Mesothelial cell of epicardium (in vitro differentiated cells): ENCODE measurements around the gene EXOC3L2. TPM values are rescaled to one million over a fixed set of nuclear protein-coding genes. Genes with fewer than 3 reads are reported as not detected.

ENCODE experiments used
- DNase-seq, 2 experiments: peaks; one replicate each; pipeline ENCODE4 v3.0.0; 2021; ENCODE audit warnings: low spot score in 2 of 2; ENCODE audit not compliant: unreplicated experiment in 2 of 2
- H3K27ac Mint-ChIP-seq: 2 replicates; pipeline ENCODE4 v1.8.0; 2021; ENCODE audit warnings: mixed read lengths
- H3K27me3 Mint-ChIP-seq: 2 replicates; pipeline ENCODE4 v1.8.0; 2021; ENCODE audit warnings: low read depth, mixed read lengths
- H3K36me3 Mint-ChIP-seq: 2 replicates; pipeline ENCODE4 v1.8.0; 2021; ENCODE audit warnings: mixed read lengths
- H3K4me1 Mint-ChIP-seq: 2 replicates; pipeline ENCODE4 v1.8.0; 2021; ENCODE audit warnings: mixed read lengths
- H3K4me3 Mint-ChIP-seq: 2 replicates; pipeline ENCODE4 v1.8.0; 2021; ENCODE audit warnings: mild to moderate bottlenecking, moderate library complexity, mixed read lengths
- H3K9me3 Mint-ChIP-seq: 2 replicates; pipeline ENCODE4 v1.8.0; 2021; ENCODE audit warnings: mixed read lengths
- total RNA-seq: library from RNA; stranded (reverse); gene quantifications from 3 replicates; pipeline ENCODE4 v1.2.1, GENCODE V29; 2021
- TF ChIP-seq, protein P1 (sequence below): fragments of 200-600 bp; sonication (generic); IDR thresholded peaks from one replicate; pipeline ENCODE4 v1.5.0; 2021; ENCODE audit warnings: antibody characterized with exemption; ENCODE audit not compliant: unreplicated experiment

The EXOC3L2 gene
- total RNA-seq, 1 donor from 2014 or later, result 1.6 TPM

DNA sequence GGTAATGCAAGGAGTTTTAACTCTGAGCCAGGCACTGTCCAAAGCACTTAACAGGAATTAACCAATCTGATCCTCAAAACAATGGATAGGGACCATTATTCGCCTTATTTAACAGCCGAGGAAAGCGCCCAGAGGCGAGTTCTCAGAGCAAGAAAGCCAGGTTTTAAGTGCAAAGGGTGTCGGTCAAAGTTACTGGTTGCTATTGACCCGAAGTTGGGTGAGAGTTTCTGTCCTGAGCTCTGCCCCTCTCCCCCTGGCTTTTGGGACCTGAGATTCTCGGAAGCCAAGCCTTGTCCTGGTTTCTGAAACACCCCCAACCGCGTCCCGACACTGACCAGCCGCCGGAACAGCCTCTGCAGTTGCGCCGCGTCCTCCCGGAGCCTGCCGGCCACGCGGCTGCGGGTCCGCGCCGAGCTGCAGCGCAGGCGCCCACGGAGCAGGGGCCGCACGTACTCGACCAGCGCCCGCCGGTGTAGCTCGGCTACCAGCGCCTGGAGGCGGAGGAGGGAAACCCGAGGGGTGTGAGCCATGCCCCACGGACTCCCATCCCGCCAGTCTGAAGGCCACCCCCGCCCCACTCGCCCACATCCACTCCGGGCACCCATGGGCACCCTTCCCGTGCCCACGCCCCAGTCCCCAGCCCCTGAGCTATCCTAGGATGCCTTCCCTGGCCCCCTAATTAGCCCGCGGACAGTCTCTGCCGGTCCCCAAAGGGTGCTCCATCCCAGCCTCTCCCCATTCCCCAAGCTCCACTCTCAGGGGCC is 27.8 kb downstream of the EXOC3L2 start:
- no peak for DNase-seq
- TF ChIP-seq, protein P1, sequence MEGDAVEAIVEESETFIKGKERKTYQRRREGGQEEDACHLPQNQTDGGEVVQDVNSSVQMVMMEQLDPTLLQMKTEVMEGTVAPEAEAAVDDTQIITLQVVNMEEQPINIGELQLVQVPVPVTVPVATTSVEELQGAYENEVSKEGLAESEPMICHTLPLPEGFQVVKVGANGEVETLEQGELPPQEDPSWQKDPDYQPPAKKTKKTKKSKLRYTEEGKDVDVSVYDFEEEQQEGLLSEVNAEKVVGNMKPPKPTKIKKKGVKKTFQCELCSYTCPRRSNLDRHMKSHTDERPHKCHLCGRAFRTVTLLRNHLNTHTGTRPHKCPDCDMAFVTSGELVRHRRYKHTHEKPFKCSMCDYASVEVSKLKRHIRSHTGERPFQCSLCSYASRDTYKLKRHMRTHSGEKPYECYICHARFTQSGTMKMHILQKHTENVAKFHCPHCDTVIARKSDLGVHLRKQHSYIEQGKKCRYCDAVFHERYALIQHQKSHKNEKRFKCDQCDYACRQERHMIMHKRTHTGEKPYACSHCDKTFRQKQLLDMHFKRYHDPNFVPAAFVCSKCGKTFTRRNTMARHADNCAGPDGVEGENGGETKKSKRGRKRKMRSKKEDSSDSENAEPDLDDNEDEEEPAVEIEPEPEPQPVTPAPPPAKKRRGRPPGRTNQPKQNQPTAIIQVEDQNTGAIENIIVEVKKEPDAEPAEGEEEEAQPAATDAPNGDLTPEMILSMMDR, result no peak
- Mint-ChIP-seq H3K4me1 (peaks cover 22% of the 10 kb centered on the region), H3K4me3 (peak overlapping the region; percentile 22), H3K36me3 (no peaks in the 10 kb centered on the region), H3K27ac (no peak overlapping the region), H3K9me3 (no peaks in the 10 kb centered on the region), H3K27me3 (peaks cover 82% of the 10 kb centered on the region)

DNA sequence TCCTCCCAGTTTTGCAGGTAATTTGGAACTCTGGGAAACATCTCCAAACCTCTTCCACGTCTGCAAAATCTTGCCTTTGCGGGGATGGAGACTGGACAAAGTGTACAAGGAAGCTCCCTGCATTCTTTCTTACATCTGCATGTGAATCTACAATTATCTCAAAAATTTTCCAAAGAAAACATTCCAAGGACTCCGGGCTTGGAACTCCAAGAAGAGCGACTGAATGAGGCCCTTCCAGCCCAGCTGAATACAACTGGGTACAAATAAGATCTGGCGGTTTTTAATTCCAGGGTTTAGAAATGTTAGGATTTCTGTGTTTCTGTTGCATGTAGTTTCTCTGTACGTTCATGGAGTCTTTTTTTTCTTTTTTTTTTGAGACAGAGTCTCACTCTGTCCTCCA is 28.5 kb downstream of the EXOC3L2 start:
- TF ChIP-seq, protein P1, result no peak
- Mint-ChIP-seq H3K4me1 (peaks cover 27% of the 10 kb centered on the region), H3K27ac (peak overlapping the region; percentile 39), H3K9me3 (no peaks in the 10 kb centered on the region), H3K36me3 (no peaks in the 10 kb centered on the region), H3K27me3 (peaks cover 75% of the 10 kb centered on the region), H3K4me3 (peak overlapping the region; percentile 22)
- no peak for DNase-seq

DNA sequence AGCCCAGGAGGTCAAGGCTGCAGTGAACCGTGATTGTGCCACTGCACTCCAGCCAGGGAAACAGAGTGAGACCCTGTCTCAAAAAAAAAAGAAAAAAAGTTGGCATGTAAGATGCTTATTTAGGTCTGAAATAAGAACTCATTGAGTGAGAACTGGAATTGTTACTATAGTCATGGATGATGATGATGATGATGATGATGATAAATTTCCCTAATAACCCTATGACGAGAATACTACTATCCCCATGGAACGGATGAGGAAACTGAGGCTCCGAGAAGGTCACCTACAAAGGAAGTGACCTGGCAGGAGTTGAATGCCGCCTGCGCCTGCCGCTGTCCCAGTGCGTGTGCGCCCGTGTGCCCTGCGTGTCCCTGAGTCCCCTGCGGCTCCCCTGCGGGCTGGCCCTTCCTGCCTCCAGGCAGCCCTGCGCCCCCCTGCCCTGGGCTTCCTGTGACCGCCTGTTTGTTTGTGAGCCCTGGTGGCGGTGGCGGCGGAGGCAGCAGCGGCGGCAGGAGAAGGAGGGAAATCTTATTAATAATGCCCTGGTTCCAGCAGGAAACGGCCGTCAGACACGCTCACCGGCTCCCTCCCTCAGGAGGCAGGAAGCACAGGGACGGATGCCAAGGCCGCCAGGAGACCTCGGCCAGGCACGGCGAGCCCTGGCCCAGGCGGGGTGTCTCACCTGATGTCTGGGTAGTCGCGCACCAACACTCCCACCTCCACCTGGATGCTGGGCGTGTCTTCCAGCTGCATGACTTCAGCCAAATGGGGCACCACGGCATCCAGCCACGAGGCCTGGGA is 29.6 kb downstream of the EXOC3L2 start:
- TF ChIP-seq, protein P1, result no peak
- H3K27me3 Mint-ChIP-seq, result peaks cover 65% of the 10 kb centered on the region
- H3K4me3 Mint-ChIP-seq, result peak overlapping the region; percentile 46
- no peak for DNase-seq
- H3K27ac Mint-ChIP-seq, result no peak overlapping the region
- H3K9me3 Mint-ChIP-seq, result no peaks in the 10 kb centered on the region
- H3K36me3 Mint-ChIP-seq, result no peaks in the 10 kb centered on the region
- peaks cover 34% of the 10 kb centered on the region for H3K4me1 Mint-ChIP-seq

DNA sequence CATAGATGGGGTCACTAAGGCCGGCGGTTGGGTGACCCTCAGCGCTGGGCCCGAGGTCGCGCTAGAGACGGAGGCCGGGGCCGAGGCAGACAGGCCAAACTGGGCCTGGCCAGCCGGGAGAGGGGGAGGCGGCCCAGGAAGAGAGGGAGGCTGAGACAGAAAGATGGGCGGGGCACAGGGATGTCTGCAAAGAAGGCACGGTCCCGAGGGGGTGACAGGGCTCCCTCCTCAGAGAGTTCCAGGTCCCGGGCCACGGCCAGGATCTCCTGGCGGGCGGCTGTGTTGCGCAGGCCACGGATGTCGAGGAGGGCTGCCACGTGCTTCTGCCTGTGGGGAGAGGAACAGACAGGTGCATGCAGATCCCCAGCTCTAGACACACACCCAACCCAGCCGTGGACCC is 32.2 kb downstream of the EXOC3L2 start:
- H3K4me3 Mint-ChIP-seq, result no peak overlapping the region
- no peaks in the 10 kb centered on the region for H3K36me3 Mint-ChIP-seq
- DNase-seq, result no peak
- peaks cover 47% of the 10 kb centered on the region for H3K27me3 Mint-ChIP-seq
- TF ChIP-seq, protein P1, result no peak
- no peaks in the 10 kb centered on the region for H3K9me3 Mint-ChIP-seq
- H3K27ac Mint-ChIP-seq, result no peak overlapping the region
- H3K4me1 Mint-ChIP-seq, result peaks cover 25% of the 10 kb centered on the region

DNA sequence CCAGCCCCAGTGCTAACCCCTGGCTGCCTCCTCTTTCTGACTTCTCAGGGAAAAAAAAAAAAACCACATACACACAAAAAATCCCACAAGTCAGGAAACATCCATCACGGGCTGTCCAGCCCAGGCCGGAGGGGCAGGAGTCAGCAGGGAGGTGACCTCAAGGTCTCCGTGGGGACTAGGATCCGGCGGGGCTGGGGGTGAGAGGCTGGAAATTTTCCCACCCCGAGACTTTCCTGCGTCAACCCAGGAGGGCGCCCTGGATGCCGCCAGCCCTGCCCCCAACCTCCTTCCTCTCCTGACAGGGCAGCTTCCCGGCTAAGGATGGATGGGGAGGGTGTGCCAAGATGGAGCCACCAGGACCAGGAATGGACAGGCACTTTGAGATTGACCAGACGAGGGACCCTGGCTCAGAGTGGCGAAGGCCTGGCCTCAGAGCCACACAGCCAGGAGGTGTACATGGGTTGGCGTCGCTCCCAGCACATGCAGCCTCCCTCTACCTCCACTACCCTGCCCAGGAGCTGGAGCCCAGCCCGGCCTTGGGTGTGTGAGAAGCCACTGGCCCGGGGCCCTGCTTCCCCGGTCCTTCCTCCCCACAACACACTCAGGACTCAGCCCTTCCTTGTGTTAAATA is 33.3 kb downstream of the EXOC3L2 start:
- peaks cover 37% of the 10 kb centered on the region for H3K27me3 Mint-ChIP-seq
- no peak overlapping the region for H3K4me3 Mint-ChIP-seq
- TF ChIP-seq, protein P1, result no peak
- no peaks in the 10 kb centered on the region for H3K36me3 Mint-ChIP-seq
- DNase-seq, result no peak
- H3K4me1 Mint-ChIP-seq, result peaks cover 23% of the 10 kb centered on the region
- H3K27ac Mint-ChIP-seq, result no peak overlapping the region
- H3K9me3 Mint-ChIP-seq, result no peaks in the 10 kb centered on the region
